Caco-2 (cell line): Measurements from ENCODE around the gene AP5B1. TPM values are rescaled to one million over a fixed set of nuclear protein-coding genes. Genes with fewer than 3 reads are reported as not detected.
"Not testable (repeated sequence)": the region's sequence is repeated elsewhere in the genome, so short reads cannot be mapped to it uniquely, and the experiment has no call there.

Source experiments
- BruUV-seq: library from RNA; stranded (reverse); fragments of 400-500 nt; replicated peaks from 2 replicates; lab custom pipeline; 2021; lab: Mats Ljungman, UMichigan
- CTCF ChIA-PET: fragments of 300-600 bp; sonication (Branson Sonifier 250); formaldehyde crosslinking; loops from one replicate; lab custom pipeline; 2022; ENCODE audit warnings: antibody characterized with exemption; lab: Charles Lee
- POLR2A ChIA-PET: fragments of 300-600 bp; sonication (Branson Sonifier 250); formaldehyde crosslinking; loops from one replicate; lab custom pipeline; 2022; ENCODE audit warnings: antibody characterized with exemption; lab: Charles Lee
- DNase-seq, 2 experiments: peaks; one replicate each; pipeline versions ENCODE4 v3.0.0 to v3.0.0-alpha.2; 2020 to 2022
- H3K27me3 ChIP-seq: replicated peaks from 2 replicates; pipeline ENCODE4 v1.6.0; 2011; ENCODE audit warnings: low read length; ENCODE audit not compliant: control insufficient read depth, insufficient read depth
- H3K36me3 ChIP-seq: 2 replicates; pipeline ENCODE4 v1.5.1; 2011; ENCODE audit warnings: low read length; ENCODE audit not compliant: control insufficient read depth, insufficient read depth
- H3K4me1 ChIP-seq: fragments of 250-450 bp; sonication (Bioruptor Pico); 2 replicates; pipeline ENCODE4 v1.5.1; 2020; ENCODE audit warnings: mild to moderate bottlenecking
- H3K4me3 ChIP-seq: 2 replicates; pipeline ENCODE4 v1.5.1; 2011; ENCODE audit warnings: low read depth, mild to moderate bottlenecking, control low read depth, low read length
- H3K9me3 ChIP-seq: fragments of 250-450 bp; sonication (Bioruptor Pico); 2 replicates; pipeline ENCODE4 v1.5.1; 2020; ENCODE audit warnings: mild to moderate bottlenecking, moderate library complexity
- H3K27ac Mint-ChIP-seq: one replicate; pipeline ENCODE4 v1.8.0; 2022; ENCODE audit warnings: mixed read lengths; ENCODE audit not compliant: unreplicated experiment
- H3K27me3 Mint-ChIP-seq: one replicate; pipeline ENCODE4 v1.8.0; 2022; ENCODE audit warnings: mixed read lengths; ENCODE audit not compliant: insufficient read depth, unreplicated experiment
- H3K36me3 Mint-ChIP-seq: one replicate; pipeline ENCODE4 v1.8.0; 2022; ENCODE audit warnings: mild to moderate bottlenecking, mixed read lengths; ENCODE audit not compliant: insufficient read depth, unreplicated experiment
- H3K4me1 Mint-ChIP-seq: one replicate; pipeline ENCODE4 v1.8.0; 2022; ENCODE audit warnings: low read depth, mixed read lengths; ENCODE audit not compliant: unreplicated experiment
- H3K4me3 Mint-ChIP-seq: one replicate; pipeline ENCODE4 v1.8.0; 2022; ENCODE audit warnings: mild to moderate bottlenecking, moderate library complexity, mixed read lengths; ENCODE audit not compliant: unreplicated experiment
- H3K9me3 Mint-ChIP-seq: one replicate; pipeline ENCODE4 v1.8.0; 2022; ENCODE audit warnings: mixed read lengths; ENCODE audit not compliant: unreplicated experiment
- intact Hi-C: fragments of 100-400 bp; cut with micrococcal nuclease; formaldehyde crosslinking; loops from one replicate; pipeline ENCODE4 v1.10.0; 2022; ENCODE audit not compliant: unreplicated experiment
- total RNA-seq: library from RNA; stranded (reverse); gene quantifications from 2 replicates; pipeline ENCODE4 v1.2.3, GENCODE V29; 2022
- TF ChIP-seq, protein P1 (sequence below), 2 experiments: fragments of 200-600 bp in 1 of 2; IDR thresholded peaks; 1 replicate in 1 of 2; 2 replicates in 1 of 2; pipeline versions ENCODE4 v1.5.1 to v1.8.0; 2011 to 2022; ENCODE audit warnings: antibody characterized with exemption in 1 of 2, control low read depth in 1 of 2, inconsistent platforms in 1 of 2, low read depth in 1 of 2, low read length in 1 of 2, mild to moderate bottlenecking in 1 of 2, moderate library complexity in 1 of 2; ENCODE audit not compliant: insufficient read depth in 1 of 2, severe bottlenecking in 1 of 2, unreplicated experiment in 1 of 2

AP5B1 gene
- total RNA-seq, 1 experiment from 2014 or later, result 19.3 TPM

DNA sequence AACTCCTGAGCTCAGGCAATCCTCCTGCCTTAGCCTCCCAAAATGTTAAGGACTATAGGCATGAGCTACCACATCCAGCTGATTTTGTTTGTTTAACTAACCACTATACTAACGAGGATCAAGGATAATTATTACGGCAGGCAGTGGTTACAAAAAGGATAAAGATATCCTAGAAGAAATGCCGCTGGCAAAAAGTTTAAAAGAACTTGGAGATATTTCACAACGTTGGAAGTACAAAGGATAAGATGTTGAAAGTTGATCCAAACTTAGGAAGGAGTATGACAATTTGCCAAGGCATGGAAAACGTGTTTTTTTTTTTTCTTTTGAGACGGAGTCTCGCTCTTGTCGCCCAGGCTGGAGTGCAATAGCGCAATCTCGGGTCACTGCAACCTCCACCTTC is 13.4 kb downstream of the AP5B1 start:
- no TSS peak for BruUV-seq
- ChIA-PET CTCF (interaction anchor here (1.5 kb wide), 1 partner anchor 9 kb away, joined by 5 read pairs; no protein-coding TSS in a partner anchor), POLR2A (no interaction called here)
- Histone ChIP-seq H3K4me3 (no peak overlapping the region), H3K9me3 (no peaks in the 10 kb centered on the region), H3K4me1 (peaks cover 15% of the 10 kb centered on the region), H3K36me3 (no peaks in the 10 kb centered on the region), H3K27me3 (no peaks in the 10 kb centered on the region)
- no peak overlapping the region for H3K4me3 Mint-ChIP-seq
- peaks cover 7% of the 10 kb centered on the region for H3K36me3 Mint-ChIP-seq
- H3K27ac Mint-ChIP-seq, result no peak overlapping the region
- no peaks in the 10 kb centered on the region for H3K27me3 Mint-ChIP-seq
- TF ChIP-seq, protein P1, sequence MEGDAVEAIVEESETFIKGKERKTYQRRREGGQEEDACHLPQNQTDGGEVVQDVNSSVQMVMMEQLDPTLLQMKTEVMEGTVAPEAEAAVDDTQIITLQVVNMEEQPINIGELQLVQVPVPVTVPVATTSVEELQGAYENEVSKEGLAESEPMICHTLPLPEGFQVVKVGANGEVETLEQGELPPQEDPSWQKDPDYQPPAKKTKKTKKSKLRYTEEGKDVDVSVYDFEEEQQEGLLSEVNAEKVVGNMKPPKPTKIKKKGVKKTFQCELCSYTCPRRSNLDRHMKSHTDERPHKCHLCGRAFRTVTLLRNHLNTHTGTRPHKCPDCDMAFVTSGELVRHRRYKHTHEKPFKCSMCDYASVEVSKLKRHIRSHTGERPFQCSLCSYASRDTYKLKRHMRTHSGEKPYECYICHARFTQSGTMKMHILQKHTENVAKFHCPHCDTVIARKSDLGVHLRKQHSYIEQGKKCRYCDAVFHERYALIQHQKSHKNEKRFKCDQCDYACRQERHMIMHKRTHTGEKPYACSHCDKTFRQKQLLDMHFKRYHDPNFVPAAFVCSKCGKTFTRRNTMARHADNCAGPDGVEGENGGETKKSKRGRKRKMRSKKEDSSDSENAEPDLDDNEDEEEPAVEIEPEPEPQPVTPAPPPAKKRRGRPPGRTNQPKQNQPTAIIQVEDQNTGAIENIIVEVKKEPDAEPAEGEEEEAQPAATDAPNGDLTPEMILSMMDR (IDR thresholded peaks at IDR 0.05; ENCODE audit: insufficient read depth in 1 of 2, low read depth in 1 of 2, low read length in 1 of 2, severe bottlenecking in 1 of 2, unreplicated experiment in 1 of 2), result no peak
- peaks cover 15% of the 10 kb centered on the region for H3K4me1 Mint-ChIP-seq
- H3K9me3 Mint-ChIP-seq, result no peaks in the 10 kb centered on the region
- no peak for DNase-seq
- intact Hi-C loops, result no loop called here

DNA sequence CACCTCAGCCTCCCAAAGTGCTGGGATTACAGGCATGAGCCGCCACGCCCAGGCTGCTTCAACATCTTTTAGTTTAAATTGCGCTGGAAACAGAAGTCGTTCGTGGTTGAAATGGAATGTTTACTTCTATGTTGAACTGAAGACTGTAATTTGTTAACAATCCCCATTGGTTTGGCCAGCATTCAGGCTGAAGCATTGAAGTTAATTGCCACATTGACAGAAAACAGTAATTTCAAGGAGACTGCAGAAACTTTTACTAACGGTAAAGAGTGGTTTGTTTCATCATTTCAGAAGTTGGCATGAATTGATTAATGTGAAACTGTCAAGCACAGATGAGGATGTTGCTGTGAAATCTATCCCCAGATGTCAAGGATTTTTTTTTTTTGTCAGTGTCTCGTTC is 14.2 kb downstream of the AP5B1 start:
- intact Hi-C loops, result no loop called here
- Histone ChIP-seq H3K36me3 (no peaks in the 10 kb centered on the region), H3K4me1 (peaks cover 10% of the 10 kb centered on the region), H3K4me3 (no peak overlapping the region), H3K9me3 (no peaks in the 10 kb centered on the region; the same call in 1 of the 2 replicates), H3K27me3 (no peaks in the 10 kb centered on the region)
- POLR2A ChIA-PET, result no interaction called here
- Mint-ChIP-seq H3K9me3 (no peaks in the 10 kb centered on the region), H3K4me3 (no peak overlapping the region), H3K36me3 (peaks cover 7% of the 10 kb centered on the region), H3K27ac (no peak overlapping the region), H3K4me1 (peaks cover 13% of the 10 kb centered on the region), H3K27me3 (no peaks in the 10 kb centered on the region)
- no TSS peak for BruUV-seq
- no peak for DNase-seq
- TF ChIP-seq, protein P1 (IDR thresholded peaks at IDR 0.05; ENCODE audit: insufficient read depth in 1 of 2, low read depth in 1 of 2, low read length in 1 of 2, severe bottlenecking in 1 of 2, unreplicated experiment in 1 of 2), result no peak
- CTCF ChIA-PET, result no interaction called here

DNA sequence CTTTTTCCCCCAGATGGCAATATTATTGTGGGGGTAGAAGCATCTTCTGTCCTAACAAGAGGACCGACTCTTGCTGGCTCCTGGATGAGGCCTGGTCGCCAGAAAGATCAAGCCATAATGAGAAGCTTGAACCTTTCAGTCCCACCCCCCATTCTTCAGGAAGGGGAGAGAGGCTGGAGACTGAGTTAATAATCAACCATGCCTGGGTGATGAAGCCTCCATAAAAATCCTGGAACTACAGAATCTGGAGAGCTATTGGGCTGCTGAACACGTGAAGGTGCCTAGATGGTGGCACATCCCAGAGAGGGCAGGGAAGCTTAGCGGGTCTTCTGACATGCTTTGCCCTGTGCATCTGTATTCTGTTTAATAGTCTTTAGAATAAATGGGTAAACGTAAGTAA is 16.3 kb downstream of the AP5B1 start:
- TF ChIP-seq, protein P1 (IDR thresholded peaks at IDR 0.05; ENCODE audit: insufficient read depth in 1 of 2, low read depth in 1 of 2, low read length in 1 of 2, severe bottlenecking in 1 of 2, unreplicated experiment in 1 of 2), result no peak
- no peak overlapping the region for H3K4me3 Mint-ChIP-seq
- Histone ChIP-seq H3K9me3 (no peaks in the 10 kb centered on the region; the same call in 1 of the 2 replicates), H3K4me1 (no peaks in the 10 kb centered on the region), H3K27me3 (no peaks in the 10 kb centered on the region), H3K36me3 (no peaks in the 10 kb centered on the region), H3K4me3 (no peak overlapping the region)
- H3K9me3 Mint-ChIP-seq, result no peaks in the 10 kb centered on the region
- H3K27ac Mint-ChIP-seq, result no peak overlapping the region
- intact Hi-C loops, result no loop called here
- no peak for DNase-seq
- CTCF ChIA-PET, result interaction anchor here (0.6 to 1.1 kb wide), 2 partner anchors 44 to 225 kb away, joined by 4 to 5 read pairs; partner anchors contain the start of gene RNASEH2C
- BruUV-seq, result no TSS peak
- no peaks in the 10 kb centered on the region for H3K4me1 Mint-ChIP-seq
- no peaks in the 10 kb centered on the region for H3K36me3 Mint-ChIP-seq
- H3K27me3 Mint-ChIP-seq, result no peaks in the 10 kb centered on the region
- POLR2A ChIA-PET, result interaction anchor here (0.7 kb wide), 1 partner anchor 52 kb away, joined by 3 read pairs; no protein-coding TSS in a partner anchor

DNA sequence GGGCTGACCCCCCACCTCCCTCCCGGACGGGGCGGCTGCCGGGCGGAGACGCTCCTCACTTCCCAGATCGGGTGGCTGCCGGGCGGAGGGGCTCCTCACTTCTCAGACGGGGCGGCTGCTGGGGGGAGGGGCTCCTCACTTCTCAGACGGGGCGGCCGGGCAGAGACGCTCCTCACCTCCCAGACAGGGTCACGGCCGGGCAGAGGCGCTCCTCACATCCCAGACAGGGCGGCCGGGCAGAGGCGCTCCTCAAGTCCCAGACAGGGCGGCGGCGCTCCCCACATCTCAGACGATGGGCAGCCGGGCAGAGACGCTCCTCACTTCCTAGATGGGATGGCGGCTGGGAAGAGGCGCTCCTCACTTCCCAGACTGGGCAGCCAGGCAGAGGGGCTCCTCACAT is 18.0 kb downstream of the AP5B1 start:
- H3K36me3 ChIP-seq, H3K27me3 Mint-ChIP-seq, H3K4me3 Mint-ChIP-seq, intact Hi-C loops, H3K4me1 Mint-ChIP-seq, H3K9me3 Mint-ChIP-seq, H3K4me1 ChIP-seq, H3K36me3 Mint-ChIP-seq, BruUV-seq, H3K4me3 ChIP-seq, H3K27me3 ChIP-seq, CTCF ChIA-PET, H3K27ac Mint-ChIP-seq, DNase-seq, H3K9me3 ChIP-seq, POLR2A ChIA-PET: not testable (repeated sequence)

DNA sequence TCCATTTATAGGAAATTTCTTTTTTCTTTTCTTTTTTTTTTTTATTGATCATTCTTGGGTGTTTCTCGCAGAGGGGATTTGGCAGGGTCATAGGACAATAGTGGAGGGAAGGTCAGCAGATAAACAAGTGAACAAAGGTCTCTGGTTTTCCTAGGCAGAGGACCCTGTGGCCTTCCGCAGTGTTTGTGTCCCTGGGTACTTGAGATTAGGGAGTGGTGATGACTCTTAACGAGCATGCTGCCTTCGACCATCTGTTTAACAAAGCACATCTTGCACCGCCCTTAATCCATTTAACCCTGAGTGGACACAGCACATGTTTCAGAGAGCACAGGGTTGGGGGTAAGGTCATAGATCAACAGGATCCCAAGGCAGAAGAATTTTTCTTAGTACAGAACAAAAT is 18.6 kb downstream of the AP5B1 start:
- H3K9me3 Mint-ChIP-seq, CTCF ChIA-PET, POLR2A ChIA-PET, H3K36me3 ChIP-seq, intact Hi-C loops, H3K4me3 Mint-ChIP-seq, BruUV-seq, H3K27me3 ChIP-seq, H3K27me3 Mint-ChIP-seq, H3K4me3 ChIP-seq, H3K9me3 ChIP-seq, H3K27ac Mint-ChIP-seq, H3K36me3 Mint-ChIP-seq, H3K4me1 Mint-ChIP-seq, H3K4me1 ChIP-seq, DNase-seq: not testable (repeated sequence)
